BJ (cell line): ENCODE measurements around the gene SLC36A3. TPM values are rescaled to one million over a fixed set of nuclear protein-coding genes. Genes with fewer than 3 reads are reported as not detected.

Experiments used
- CTCF ChIA-PET: fragments of 350-600 bp; formaldehyde crosslinking; extraction: SDS; loops from one replicate; lab custom pipeline; 2021; ENCODE audit warnings: antibody characterized with exemption, inconsistent platforms; lab: Yijun Ruan, JAX
- POLR2A ChIA-PET: fragments of 300-600 bp; sonication (Branson Sonifier 250); formaldehyde crosslinking; extraction: SDS; loops from one replicate; lab custom pipeline; 2021; ENCODE audit warnings: antibody characterized with exemption; lab: Charles Lee
- DNase-seq: peaks from one replicate; pipeline ENCODE4 v3.0.0-alpha.2; 2011; ENCODE audit warnings: low read depth
- H3K27me3 ChIP-seq: 2 replicates; pipeline ENCODE4 v1.6.0; 2011; ENCODE audit warnings: low read length; ENCODE audit not compliant: control insufficient read depth, insufficient read depth
- H3K36me3 ChIP-seq: 2 replicates; pipeline ENCODE4 v1.5.1; 2011; ENCODE audit warnings: low read length; ENCODE audit not compliant: control insufficient read depth, insufficient read depth
- H3K4me3 ChIP-seq: 2 replicates; pipeline ENCODE4 v1.5.1; 2011; ENCODE audit warnings: low read depth, mild to moderate bottlenecking, control low read depth, low read length
- CTCF ChIP-seq: IDR thresholded peaks from 2 replicates; pipeline ENCODE4 v1.5.1; 2011; ENCODE audit warnings: low read depth, mild to moderate bottlenecking, control low read depth, inconsistent platforms, low read length, moderate library complexity; ENCODE audit not compliant: insufficient read depth
- polyA plus RNA-seq: library from polyadenylated mRNA; depleted of rRNA; stranded (reverse); fragments of >200 nt; gene quantifications from 2 replicates; pipeline ENCODE4 v1.2.3, GENCODE V29; 2011; rRNA removed

SLC36A3 gene
- polyA plus RNA-seq, 1 experiment, result not detected

DNA sequence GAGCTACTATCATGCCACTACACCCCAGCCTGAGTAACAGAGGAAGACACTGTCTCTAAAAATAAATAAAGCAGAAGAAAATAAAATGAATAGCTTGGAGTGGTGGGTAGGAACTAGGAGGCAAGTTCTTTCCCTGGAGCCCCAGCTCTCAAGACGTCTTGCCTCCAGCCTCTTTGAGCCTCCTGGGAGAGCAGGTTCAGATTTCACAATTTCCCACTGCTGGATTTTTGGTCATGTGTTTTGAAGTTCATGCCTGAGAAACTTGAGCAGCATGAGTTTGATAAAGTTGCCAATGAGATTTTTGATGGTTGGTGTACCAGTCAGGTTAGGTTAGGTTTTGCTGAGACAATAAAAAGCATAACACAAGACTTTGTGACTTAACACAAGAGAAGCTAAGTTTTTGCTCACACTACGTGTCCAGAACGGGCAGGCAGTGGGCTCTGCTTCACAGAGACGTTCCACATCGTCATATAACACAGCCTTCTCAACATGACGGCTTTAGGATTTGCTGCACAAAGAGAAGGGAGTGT is 75.6 kb downstream of the SLC36A3 start:
- H3K4me3 ChIP-seq, result no peak overlapping the region
- H3K36me3 ChIP-seq, result no peaks in the 10 kb centered on the region
- peaks cover 4% of the 10 kb centered on the region for H3K27me3 ChIP-seq
- DNase-seq, result no peak
- TF ChIP-seq CTCF, result no peak
- ChIA-PET CTCF (interaction anchor here (0.7 kb wide), 1 partner anchor 11 kb away, joined by 3 read pairs; no protein-coding TSS in a partner anchor), POLR2A (interaction anchor here (0.7 kb wide), 1 partner anchor 366 kb away, joined by 3 read pairs; no protein-coding TSS in a partner anchor)

Other genes starting within 250 kb of the SLC36A3 start
- 54.5 and 80.8 TPM in 2 replicates for gene TNIP1, start 222.7 kb downstream of the SLC36A3 start, polyA plus RNA-seq
- gene ANXA6, start 146.0 kb downstream of the SLC36A3 start, polyA plus RNA-seq, result 479 and 528 TPM in 2 replicates
- 0.93 and 1.0 TPM in 2 replicates for gene CCDC69, start 79.7 kb downstream of the SLC36A3 start, polyA plus RNA-seq
- gene GM2A, start 50.6 kb downstream of the SLC36A3 start, polyA plus RNA-seq, result 11.5 and 12.7 TPM in 2 replicates
- not detected in 2 replicates for gene SLC36A2, start 43.8 kb upstream of the SLC36A3 start, polyA plus RNA-seq
- gene SLC36A1, start 143.8 kb upstream of the SLC36A3 start, polyA plus RNA-seq, result 21.2 and 26.0 TPM in 2 replicates